Ectodermal cell (in vitro differentiated cells): ENCODE data around the gene SLC25A13.
A peak's percentile ranks its signal among the peaks of the same experiment; 100 is the strongest.

Experiments
- H3K27ac ChIP-seq: 2 replicates; pipeline ENCODE4 v1.7.0; 2013; ENCODE audit warnings: mild to moderate bottlenecking, low read depth, low read length; ENCODE audit not compliant: insufficient read depth, poor library complexity, severe bottlenecking
- H3K27me3 ChIP-seq: 2 replicates; pipeline ENCODE4 v1.7.0; 2013; ENCODE audit warnings: mild to moderate bottlenecking, low read length; ENCODE audit not compliant: insufficient read depth, control insufficient read depth, poor library complexity, severe bottlenecking
- H3K36me3 ChIP-seq: one replicate; pipeline ENCODE4 v1.7.0; 2013; ENCODE audit warnings: low read length; ENCODE audit not compliant: control insufficient read depth, insufficient read depth
- H3K4me1 ChIP-seq: one replicate; pipeline ENCODE4 v1.7.0; 2013; ENCODE audit warnings: low read length; ENCODE audit not compliant: control insufficient read depth, insufficient read depth
- H3K4me3 ChIP-seq: 2 replicates; pipeline ENCODE4 v1.7.0; 2013; ENCODE audit warnings: low read depth, low read length, control low read depth; ENCODE audit not compliant: insufficient read depth
- H3K9me3 ChIP-seq: 2 replicates; pipeline ENCODE4 v1.7.0; 2013; ENCODE audit warnings: mild to moderate bottlenecking, low read length, moderate library complexity; ENCODE audit not compliant: control insufficient read depth
- WGBS, 2 experiments: methylation state at CpG; one replicate each; pipeline ENCODE4 v1.1.7; 2013; ENCODE audit warnings: missing lambda C conversion rate in 2 of 2; 5-methylcytosine and 5-hydroxymethylcytosine counted together

SLC25A13 gene

GRCh38 chr7:96090756-96091155 is 231.1 kb downstream of the SLC25A13 start:
- no peak overlapping the region for H3K4me3 ChIP-seq
- H3K9me3 ChIP-seq, result no peaks in the 10 kb centered on the region
- H3K4me1 ChIP-seq, result no peaks in the 10 kb centered on the region
- no peaks in the 10 kb centered on the region for H3K27me3 ChIP-seq
- WGBS, 2 experiments, result 85 to 94% methylated on average over 5 to 6 of the region's 6 CpGs
- no peak overlapping the region for H3K27ac ChIP-seq
- no peaks in the 10 kb centered on the region for H3K36me3 ChIP-seq

- Histone ChIP-seq H3K4me1 (no peaks in the 10 kb centered on the region), H3K27ac (no peak overlapping the region), H3K4me3 (no peak overlapping the region), H3K27me3 (no peaks in the 10 kb centered on the region), H3K36me3 (no peaks in the 10 kb centered on the region), H3K9me3 (no peaks in the 10 kb centered on the region)
- WGBS, 2 experiments, result 95 to 100% methylated on average over 2 to 3 of the region's 3 CpGs
Measured at GRCh38 chr7:96089511-96089910, 232.4 kb downstream of the SLC25A13 start.

DNA sequence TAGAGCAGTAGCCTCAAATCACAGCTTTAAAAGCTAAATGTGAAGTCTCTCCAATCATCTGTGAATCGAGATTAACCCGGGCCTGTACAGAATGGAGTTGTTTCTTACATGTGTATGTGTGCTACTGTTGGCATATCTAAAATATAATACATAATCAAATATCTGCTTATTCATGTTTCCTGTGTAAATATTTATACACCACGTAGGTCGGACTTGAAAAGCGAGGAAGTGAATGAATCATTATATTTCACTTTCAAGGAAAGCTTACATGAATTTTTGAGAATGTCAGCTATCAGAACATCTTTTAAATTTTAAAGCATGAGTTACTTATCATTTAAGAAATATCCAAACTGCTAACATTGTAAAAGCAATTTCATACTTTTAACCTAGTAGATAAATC is 233.3 kb downstream of the SLC25A13 start:
- Histone ChIP-seq H3K27ac (no peak overlapping the region), H3K9me3 (no peaks in the 10 kb centered on the region), H3K27me3 (no peaks in the 10 kb centered on the region), H3K36me3 (no peaks in the 10 kb centered on the region), H3K4me1 (no peaks in the 10 kb centered on the region), H3K4me3 (no peak overlapping the region)
- WGBS, 2 experiments, result 97 to 100% methylated on average over 2 to 5 of the region's 5 CpGs

- Histone ChIP-seq H3K27ac (no peak overlapping the region), H3K4me1 (no peaks in the 10 kb centered on the region), H3K4me3 (no peak overlapping the region), H3K9me3 (no peaks in the 10 kb centered on the region), H3K36me3 (no peaks in the 10 kb centered on the region), H3K27me3 (no peaks in the 10 kb centered on the region)
- WGBS, 2 experiments, result 77 to 87% methylated on average over 3 of the region's 3 CpGs
Measured at GRCh38 chr7:96085953-96086352, 235.9 kb downstream of the SLC25A13 start.

- no peaks in the 10 kb centered on the region for H3K4me1 ChIP-seq
- no peaks in the 10 kb centered on the region for H3K9me3 ChIP-seq
- WGBS, 2 experiments, result 94 to 97% methylated on average over 1 of the region's 1 CpG
- H3K27me3 ChIP-seq, result no peaks in the 10 kb centered on the region
- no peak overlapping the region for H3K27ac ChIP-seq
- H3K4me3 ChIP-seq, result no peak overlapping the region
- no peaks in the 10 kb centered on the region for H3K36me3 ChIP-seq
Measured at GRCh38 chr7:96084881-96085553, 236.9 kb downstream of the SLC25A13 start.

DNA sequence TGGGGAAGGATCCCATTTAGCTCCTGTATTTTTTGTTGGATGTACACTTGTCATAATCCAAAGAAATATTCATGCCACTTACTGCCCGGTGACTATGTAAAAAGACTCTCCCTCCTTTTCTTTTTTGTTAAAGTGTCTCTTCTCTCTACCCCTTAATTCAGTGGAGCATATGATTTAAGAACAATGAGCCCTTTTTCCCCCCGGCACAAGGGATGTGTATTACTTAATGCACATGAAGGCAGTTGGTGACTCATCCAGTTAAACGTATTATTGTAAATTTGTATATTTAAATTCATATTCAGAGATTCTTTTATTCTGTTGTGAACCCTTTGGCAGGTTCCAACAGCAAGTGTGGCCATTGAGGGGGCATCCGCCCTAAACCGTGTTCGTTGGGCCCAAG is 241.9 kb downstream of the SLC25A13 start:
- Histone ChIP-seq H3K4me1 (no peaks in the 10 kb centered on the region), H3K27me3 (peaks cover 15% of the 10 kb centered on the region), H3K27ac (no peak overlapping the region), H3K36me3 (no peaks in the 10 kb centered on the region), H3K4me3 (no peak overlapping the region), H3K9me3 (no peaks in the 10 kb centered on the region)
- WGBS, 2 experiments, result 74 to 98% methylated on average over 4 to 5 of the region's 6 CpGs

- H3K27me3 ChIP-seq, result peaks cover 15% of the 10 kb centered on the region
- no peaks in the 10 kb centered on the region for H3K9me3 ChIP-seq
- H3K4me1 ChIP-seq, result no peaks in the 10 kb centered on the region
- peak overlapping the region; percentile 58 for H3K4me3 ChIP-seq
- 24 to 35% methylated on average over 9 to 10 of the region's 10 CpGs for WGBS, 2 experiments
- no peaks in the 10 kb centered on the region for H3K36me3 ChIP-seq
- H3K27ac ChIP-seq, result no peak overlapping the region
Measured at GRCh38 chr7:96076350-96076707, 245.6 kb downstream of the SLC25A13 start.

- 2% methylated on average over 47 of the region's 47 CpGs for WGBS, 2 experiments
- Histone ChIP-seq H3K36me3 (no peaks in the 10 kb centered on the region), H3K27ac (peak overlapping the region; percentile 19), H3K4me3 (peak overlapping the region; percentile 58), H3K27me3 (peaks cover 15% of the 10 kb centered on the region), H3K4me1 (no peaks in the 10 kb centered on the region), H3K9me3 (no peaks in the 10 kb centered on the region)
Measured at GRCh38 chr7:96075510-96076349, 246.2 kb downstream of the SLC25A13 start.

- no peaks in the 10 kb centered on the region for H3K4me1 ChIP-seq
- no peaks in the 10 kb centered on the region for H3K36me3 ChIP-seq
- H3K27ac ChIP-seq, result no peak overlapping the region
- 71 to 73% methylated on average over 1 of the region's 1 CpG for WGBS, 2 experiments
- H3K9me3 ChIP-seq, result no peaks in the 10 kb centered on the region
- peaks cover 15% of the 10 kb centered on the region for H3K27me3 ChIP-seq
- no peak overlapping the region for H3K4me3 ChIP-seq
Measured at GRCh38 chr7:96074871-96075270, 247.0 kb downstream of the SLC25A13 start.
